Subcutaneous adipose tissue (tissue), 4 donors: ENCODE results near the gene RNF152. TPM values are rescaled to one million over a fixed set of nuclear protein-coding genes. Genes with fewer than 3 reads are reported as not detected.

Experiments
- CTCF ChIP-seq: fragments of 450-650 bp; IDR thresholded peaks from one replicate; pipeline ENCODE4 v1.5.1; 2016; ENCODE audit warnings: low read depth, mild to moderate bottlenecking, control low read depth, antibody characterized with exemption, moderate library complexity
- total RNA-seq, 4 donors: library from RNA; depleted of rRNA; stranded (reverse); fragments of >200 nt; gene quantifications; one replicate each; pipeline ENCODE4 v1.1.0, GENCODE V29; 2016

The RNF152 gene
- total RNA-seq, 4 donors from 2014 or later = 11.7 to 19.6 (median 17.0) TPM

- TF ChIP-seq CTCF = no peak
These were observed 1.4 kb upstream of the RNF152 start for GRCh38 chr18:61893971-61894750.

- no peak for TF ChIP-seq CTCF
These were observed 633 bp upstream of the RNF152 start for GRCh38 chr18:61893309-61893970.

- no peak for TF ChIP-seq CTCF
These were observed 913 bp downstream of the RNF152 start for GRCh38 chr18:61891894-61892293.

- no peak for TF ChIP-seq CTCF
These were observed 1.5 kb downstream of the RNF152 start for GRCh38 chr18:61891271-61891670.

GRCh38 chr18:61890344-61890743 lies 2.5 kb downstream of the RNF152 start:
- TF ChIP-seq CTCF = no peak

- TF ChIP-seq CTCF = no peak
These were observed 3.3 kb downstream of the RNF152 start for GRCh38 chr18:61889541-61889940.

GRCh38 chr18:61888622-61889021 lies 4.2 kb downstream of the RNF152 start:
- no peak for TF ChIP-seq CTCF
